PFSK-1 (cell line): Measurements from ENCODE around the gene MYBBP1A.

Experiments
- POLR2AphosphoS5 ChIP-seq: IDR thresholded peaks from 2 replicates; pipeline ENCODE4 v1.6.1; 2012; ENCODE audit warnings: low read depth, mild to moderate bottlenecking, control low read depth, low read length, moderate library complexity
- SIN3A ChIP-seq: IDR thresholded peaks from 2 replicates; pipeline ENCODE4 v1.6.1; 2012; ENCODE audit warnings: mild to moderate bottlenecking, low read length, moderate library complexity, borderline replicate concordance; ENCODE audit not compliant: insufficient read depth
- TAF1 ChIP-seq: IDR thresholded peaks from 2 replicates; pipeline ENCODE4 v1.6.1; 2012; ENCODE audit warnings: low read length, control low read depth, borderline replicate concordance; ENCODE audit not compliant: insufficient read depth

DNA sequence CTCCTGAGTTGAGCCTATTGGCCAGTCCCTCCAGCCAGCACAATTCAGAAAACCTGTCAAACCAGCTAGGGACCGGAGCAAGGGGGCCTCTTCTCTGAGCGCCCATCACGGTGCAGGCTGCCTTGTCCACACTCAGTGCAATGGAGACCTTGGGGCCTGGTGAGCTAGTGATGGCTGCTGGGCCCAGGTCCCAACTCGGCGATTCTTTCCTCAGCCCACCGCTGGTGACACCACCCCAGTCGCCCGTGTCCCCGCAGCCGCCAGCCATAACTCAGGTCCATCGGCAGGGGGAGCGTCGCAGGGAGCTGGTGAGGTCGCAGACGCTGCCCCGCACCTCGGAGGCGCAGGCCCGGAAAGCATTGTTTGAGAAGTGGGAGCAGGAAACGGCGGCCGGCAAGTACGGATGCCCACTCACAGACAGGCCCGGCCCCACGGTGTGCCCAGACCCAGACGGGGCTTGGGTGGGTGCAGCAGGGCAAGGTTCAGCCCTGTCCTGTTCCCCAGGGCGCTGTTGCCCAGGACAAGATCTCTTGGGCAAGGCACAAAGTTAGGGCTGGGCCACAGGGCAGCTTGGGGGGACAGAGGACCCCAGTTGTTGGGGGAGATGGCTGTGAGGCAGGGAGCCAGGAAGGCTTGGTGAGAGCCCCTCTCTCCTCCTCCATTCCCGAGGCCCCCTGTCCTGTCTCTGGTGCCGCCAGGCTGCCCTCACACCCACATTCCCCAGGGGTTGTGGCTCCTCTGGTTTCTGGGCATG lies 39.9 kb upstream of the MYBBP1A start:
- TF ChIP-seq TAF1 (no peak), POLR2AphosphoS5 (no peak), SIN3A (no peak)
